RWPE1 (cell line): Measurements from ENCODE around the gene KIF4A.

Experiments
- CTCF ChIA-PET: fragments of 350-600 bp; sonication (Branson Sonifier 250); formaldehyde crosslinking; extraction: SDS; loops from one replicate; lab custom pipeline; 2021; lab: Yijun Ruan, JAX
- POLR2A ChIA-PET: fragments of 400-600 bp; formaldehyde crosslinking; extraction: SDS; loops from one replicate; lab custom pipeline; 2020; ENCODE audit warnings: antibody characterized with exemption; ENCODE audit not compliant: low non-redundant PET; lab: Yijun Ruan, JAX
- DNase-seq: peaks from one replicate; pipeline ENCODE4 v3.0.0; 2012; ENCODE audit warnings: low spot score
- H3K27ac ChIP-seq: fragments of 450-650 bp; 2 replicates; pipeline ENCODE4 v1.5.1; 2017
- TF ChIP-seq, protein P1 (sequence below): fragments of 450-650 bp; conservative IDR thresholded peaks from 2 replicates; pipeline ENCODE4 v1.5.1; 2017; ENCODE audit warnings: low read depth, mild to moderate bottlenecking

Gene KIF4A

DNA sequence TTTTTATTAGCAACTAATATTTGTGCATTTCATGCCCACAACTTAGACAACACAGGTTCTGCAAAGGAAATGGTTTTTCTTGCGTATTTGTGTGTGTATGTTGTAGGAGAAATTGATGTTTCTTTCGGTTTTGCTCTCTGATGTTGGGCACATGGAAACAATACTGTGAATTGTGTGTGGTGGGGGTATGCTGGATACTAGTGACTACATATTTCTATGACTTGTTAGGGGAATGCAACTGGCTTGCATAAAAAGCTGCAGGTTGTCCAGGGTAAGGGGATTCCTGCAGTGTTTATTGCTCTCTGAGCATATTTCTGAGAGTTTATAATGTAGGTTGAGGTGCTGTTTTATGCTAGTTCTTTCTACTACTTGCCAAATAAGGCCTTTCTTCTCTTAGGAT lies 166.4 kb downstream of the KIF4A start:
- CTCF ChIA-PET, result no interaction called here
- TF ChIP-seq, protein P1, sequence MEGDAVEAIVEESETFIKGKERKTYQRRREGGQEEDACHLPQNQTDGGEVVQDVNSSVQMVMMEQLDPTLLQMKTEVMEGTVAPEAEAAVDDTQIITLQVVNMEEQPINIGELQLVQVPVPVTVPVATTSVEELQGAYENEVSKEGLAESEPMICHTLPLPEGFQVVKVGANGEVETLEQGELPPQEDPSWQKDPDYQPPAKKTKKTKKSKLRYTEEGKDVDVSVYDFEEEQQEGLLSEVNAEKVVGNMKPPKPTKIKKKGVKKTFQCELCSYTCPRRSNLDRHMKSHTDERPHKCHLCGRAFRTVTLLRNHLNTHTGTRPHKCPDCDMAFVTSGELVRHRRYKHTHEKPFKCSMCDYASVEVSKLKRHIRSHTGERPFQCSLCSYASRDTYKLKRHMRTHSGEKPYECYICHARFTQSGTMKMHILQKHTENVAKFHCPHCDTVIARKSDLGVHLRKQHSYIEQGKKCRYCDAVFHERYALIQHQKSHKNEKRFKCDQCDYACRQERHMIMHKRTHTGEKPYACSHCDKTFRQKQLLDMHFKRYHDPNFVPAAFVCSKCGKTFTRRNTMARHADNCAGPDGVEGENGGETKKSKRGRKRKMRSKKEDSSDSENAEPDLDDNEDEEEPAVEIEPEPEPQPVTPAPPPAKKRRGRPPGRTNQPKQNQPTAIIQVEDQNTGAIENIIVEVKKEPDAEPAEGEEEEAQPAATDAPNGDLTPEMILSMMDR, result no peak
- POLR2A ChIA-PET, result no interaction called here
- no peak for DNase-seq
- H3K27ac ChIP-seq, result no peak overlapping the region

DNA sequence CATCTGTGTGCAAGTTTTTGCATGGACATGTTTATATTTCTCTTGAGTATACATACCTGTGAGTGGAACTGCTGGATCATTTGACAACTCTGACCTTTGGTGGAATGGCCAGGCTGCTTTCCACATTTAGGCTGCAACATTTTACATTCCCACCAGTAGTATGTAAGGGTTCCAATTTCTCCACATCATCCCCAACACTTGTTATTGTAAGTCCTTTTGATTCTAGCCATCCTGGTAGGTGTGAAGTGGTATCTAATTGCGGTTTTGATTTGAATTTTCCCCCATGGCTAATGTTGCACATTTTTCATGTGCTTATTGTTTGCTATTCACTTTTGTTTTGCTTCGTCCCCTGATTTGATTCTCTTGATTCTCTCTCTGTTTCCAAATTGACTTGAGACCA lies 171.1 kb downstream of the KIF4A start:
- H3K27ac ChIP-seq, result no peak overlapping the region

DNA sequence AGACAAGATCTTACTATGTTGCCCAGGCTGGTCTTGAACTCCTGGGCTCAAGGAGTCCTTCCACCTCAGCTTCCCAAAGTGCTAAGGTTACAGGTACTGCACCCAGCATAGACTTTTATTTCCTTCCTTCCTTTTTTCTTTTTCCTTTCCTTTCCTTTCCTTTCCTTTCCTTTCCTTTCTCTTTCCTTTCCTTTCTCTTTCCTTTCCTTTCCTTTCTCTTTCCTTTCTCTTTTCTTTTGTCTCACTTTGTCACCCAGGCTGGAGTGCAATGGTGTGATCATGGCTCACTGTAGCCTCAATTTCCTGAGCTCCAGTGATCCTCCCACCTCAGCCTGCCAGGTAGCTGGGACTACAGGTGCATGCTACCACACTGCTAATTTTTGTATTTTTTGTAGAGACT lies 174.1 kb downstream of the KIF4A start:
- TF ChIP-seq, protein P1, result no peak
- no peak overlapping the region for H3K27ac ChIP-seq
- ChIA-PET CTCF (interaction anchor here (0.7 kb wide), 1 partner anchor 31 kb away, joined by 7 read pairs; no protein-coding TSS in a partner anchor), POLR2A (no interaction called here)
- DNase-seq, result no peak

More for the DNA sequence above, 171.1 kb downstream of the KIF4A start:
- ChIA-PET CTCF (no interaction called here), POLR2A (no interaction called here)
- DNase-seq, result no peak
- TF ChIP-seq, protein P1, result no peak

DNA sequence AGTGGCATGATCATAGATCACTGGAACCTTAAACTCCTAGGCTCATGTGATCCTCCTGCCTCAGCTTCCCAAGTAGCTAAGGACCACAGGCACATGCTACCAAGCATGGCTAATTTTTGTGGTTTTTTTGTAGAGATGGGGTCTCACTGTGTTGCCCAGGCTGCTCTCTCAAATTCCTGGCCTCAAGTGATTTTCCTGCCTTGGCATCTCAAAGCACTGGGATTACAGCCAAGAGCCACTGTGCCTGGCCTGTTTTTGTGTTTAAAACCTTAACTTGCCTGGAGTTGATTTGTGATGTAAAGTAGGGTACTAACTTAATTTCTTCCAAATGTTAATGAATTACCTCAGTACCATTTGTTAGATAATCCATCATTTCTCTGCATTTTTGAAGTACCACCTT lies 177.1 kb downstream of the KIF4A start:
- DNase-seq, result no peak
- no peak overlapping the region for H3K27ac ChIP-seq
- POLR2A ChIA-PET, result no interaction called here
- CTCF ChIA-PET, result no interaction called here
- TF ChIP-seq, protein P1, result no peak

DNA sequence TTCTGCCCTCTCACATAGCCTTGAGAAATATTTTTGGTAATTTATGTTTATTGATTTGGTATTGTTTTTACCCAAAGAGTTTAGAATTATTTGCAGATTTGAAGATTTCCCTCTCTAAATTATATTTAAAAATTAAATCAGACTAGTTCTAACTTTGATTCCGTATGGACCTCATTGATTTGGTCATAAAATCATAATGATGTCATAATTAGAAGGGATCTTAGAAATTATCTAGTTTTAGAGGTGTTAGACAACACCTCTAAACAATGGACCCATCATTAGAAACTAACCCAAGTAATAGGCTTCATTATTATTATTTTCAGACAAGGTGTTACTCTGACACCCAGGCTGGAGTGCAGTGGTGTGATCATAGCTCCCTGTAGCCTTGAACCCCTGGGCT lies 178.8 kb downstream of the KIF4A start:
- ChIA-PET POLR2A (no interaction called here), CTCF (no interaction called here)
- H3K27ac ChIP-seq, result no peak overlapping the region
- DNase-seq, result no peak
- TF ChIP-seq, protein P1, result no peak
